A549 (cell line): ENCODE data around the gene UGT3A2. TPM values are rescaled to one million over a fixed set of nuclear protein-coding genes. Genes with fewer than 3 reads are reported as not detected.
"Not testable (repeated sequence)": the region's sequence is repeated elsewhere in the genome, so short reads cannot be mapped to it uniquely, and the experiment has no call there.

Experiments used
- ATAC-seq, 2 experiments: fragments of 200-7000 bp in 1 of 2; fragments of >200 bp in 1 of 2; cut with Nextera tagmentation in 1 of 2; cut with Tn5 transposase in 1 of 2; 3 replicates each; pipeline versions ENCODE4 v1.8.0 to v1.9.1; 2018 to 2020; ENCODE audit warnings: mild to moderate bottlenecking in 1 of 2, moderate library complexity in 1 of 2
- CTCF ChIA-PET: fragments of 300-600 bp; sonication (Branson Sonifier 250); formaldehyde crosslinking; extraction: SDS; loops from one replicate; lab custom pipeline; 2021; ENCODE audit warnings: antibody characterized with exemption, inconsistent platforms; lab: Yijun Ruan, JAX
- POLR2A ChIA-PET: fragments of 350-600 bp; formaldehyde crosslinking; extraction: SDS; loops from one replicate; lab custom pipeline; 2021; ENCODE audit warnings: antibody characterized with exemption, inconsistent platforms; lab: Yijun Ruan, JAX
- DNase-seq, 2 experiments: peaks; one replicate each; pipeline versions ENCODE4 v3.0.0 to v3.0.0-alpha.2; 2011 to 2016; ENCODE audit warnings: low read depth in 1 of 2, low spot score in 1 of 2
- FAIRE-seq: peaks from 2 replicates; lab custom pipeline; 2011; peaks lifted over from hg19 to GRCh38; lab: Jason Lieb, UNC
- H3K27ac ChIP-seq, 2 experiments: fragments of >200 bp; sonication (Bioruptor Twin); formaldehyde crosslinking; 3 replicates each; pipeline ENCODE4 v1.5.1; 2016 to 2017
- H3K4me1 ChIP-seq: fragments of >200 bp; sonication (Bioruptor Twin); formaldehyde crosslinking; 3 replicates; pipeline ENCODE4 v1.6.1; 2016
- H3K4me2 ChIP-seq: fragments of >200 bp; sonication (Bioruptor Twin); formaldehyde crosslinking; 3 replicates; pipeline ENCODE4 v1.6.1; 2016
- H3K4me3 ChIP-seq: fragments of >200 bp; sonication (Bioruptor Twin); formaldehyde crosslinking; 3 replicates; pipeline ENCODE4 v1.5.1; 2016
- H3K9me3 ChIP-seq: fragments of >200 bp; sonication (Bioruptor Twin); formaldehyde crosslinking; 3 replicates; pipeline ENCODE4 v1.6.1; 2016
- CBX2 ChIP-seq: fragments of 200-600 bp; sonication (generic); IDR thresholded peaks from 2 replicates; pipeline ENCODE4 v1.6.1; 2016; ENCODE audit warnings: low read depth, mild to moderate bottlenecking, borderline replicate concordance
- CBX8 ChIP-seq: fragments of 200-600 bp; sonication (generic); IDR thresholded peaks from 2 replicates; pipeline ENCODE4 v1.6.1; 2016
- ESRRA ChIP-seq: fragments of 150-350 bp; IDR thresholded peaks from 2 replicates; pipeline ENCODE4 v1.6.1; 2014; ENCODE audit warnings: mild to moderate bottlenecking, low read length, borderline replicate concordance
- JUNB ChIP-seq: fragments of >200 bp; sonication (Bioruptor Twin); formaldehyde crosslinking; IDR thresholded peaks from 2 replicates; pipeline ENCODE4 v1.6.1; 2016
- MAFK ChIP-seq: fragments of 450-650 bp; IDR thresholded peaks from 2 replicates; pipeline ENCODE4 v1.6.1; 2014; ENCODE audit not compliant: partially characterized antibody
- MAZ ChIP-seq: fragments of 150-350 bp; IDR thresholded peaks from 2 replicates; pipeline ENCODE4 v1.6.1; 2014; ENCODE audit warnings: antibody characterized with exemption, low read depth, low read length, borderline replicate concordance
- MYC ChIP-seq: IDR thresholded peaks from 2 replicates; pipeline ENCODE4 v1.6.1; 2012; ENCODE audit warnings: mild to moderate bottlenecking, inconsistent platforms, low read length, improper control_type of control experiment, borderline replicate concordance
- NPAS2 ChIP-seq: fragments of 250-450 bp; sonication (Bioruptor Pico); IDR thresholded peaks from 2 replicates; pipeline ENCODE4 v1.8.0; 2022; ENCODE audit warnings: mild to moderate bottlenecking, moderate library complexity, borderline replicate concordance
- RCOR1 ChIP-seq: fragments of 150-350 bp; IDR thresholded peaks from 2 replicates; pipeline ENCODE4 v1.6.1; 2014; ENCODE audit warnings: antibody characterized with exemption, low read length, low read depth
- ZC3H11A ChIP-seq: fragments of 450-650 bp; IDR thresholded peaks from 2 replicates; pipeline ENCODE4 v1.6.1; 2014; ENCODE audit warnings: antibody characterized with exemption, mild to moderate bottlenecking
- ZNF302 ChIP-seq: fragments of 250-450 bp; sonication (Bioruptor Pico); IDR thresholded peaks from 2 replicates; pipeline ENCODE4 v1.9.0; 2021; ENCODE audit warnings: inconsistent platforms, mild to moderate bottlenecking, moderate library complexity
- ZSCAN20 ChIP-seq: fragments of 250-450 bp; sonication (Bioruptor Pico); IDR thresholded peaks from 2 replicates; pipeline ENCODE4 v1.8.0; 2022; ENCODE audit warnings: mild to moderate bottlenecking, moderate library complexity
- WGBS: methylation state at CpG from one replicate; pipeline ENCODE4 v1.1.6; 2017; ENCODE audit errors: missing lambda C conversion rate; 5-methylcytosine and 5-hydroxymethylcytosine counted together
- polyA plus RNA-seq, 4 experiments: library from polyadenylated mRNA; depleted of rRNA in 3 of 4; stranded (reverse); fragments of >200 nt; fragmentation: RNase III in 1 of 4; extraction: RNeasy Plus Mini Kit Qiagen cat#74134 plus additional on column Dnase treatment in 1 of 4; gene quantifications; 2 replicates in 3 of 4; 3 replicates in 1 of 4; pipeline ENCODE4 v1.2.3, GENCODE V29; 2011 to 2017
- TF ChIP-seq, protein P1 (sequence below): IDR thresholded peaks from 2 replicates; pipeline ENCODE4 v1.6.1; 2012
- TF ChIP-seq, protein P2 (sequence below): fragments of >200 bp; sonication (Bioruptor Twin); formaldehyde crosslinking; IDR thresholded peaks from 3 replicates; pipeline ENCODE4 v1.5.1; 2016
- TF ChIP-seq, protein P3 (sequence below): fragments of 200-600 bp; sonication (generic); IDR thresholded peaks from 2 replicates; pipeline ENCODE4 v1.6.1; 2016; ENCODE audit warnings: antibody characterized with exemption, mild to moderate bottlenecking, moderate library complexity
- TF ChIP-seq, protein P4 (sequence below): fragments of >200 bp; sonication (Bioruptor Twin); formaldehyde crosslinking; IDR thresholded peaks from 3 replicates; pipeline ENCODE4 v1.6.1; 2016
- TF ChIP-seq, protein P5 (sequence below): IDR thresholded peaks from 2 replicates; pipeline ENCODE4 v1.6.1; 2012

The UGT3A2 gene
- polyA plus RNA-seq, 2 of the 4 experiments (the other 2 are of a cell fraction), result not detected

DNA sequence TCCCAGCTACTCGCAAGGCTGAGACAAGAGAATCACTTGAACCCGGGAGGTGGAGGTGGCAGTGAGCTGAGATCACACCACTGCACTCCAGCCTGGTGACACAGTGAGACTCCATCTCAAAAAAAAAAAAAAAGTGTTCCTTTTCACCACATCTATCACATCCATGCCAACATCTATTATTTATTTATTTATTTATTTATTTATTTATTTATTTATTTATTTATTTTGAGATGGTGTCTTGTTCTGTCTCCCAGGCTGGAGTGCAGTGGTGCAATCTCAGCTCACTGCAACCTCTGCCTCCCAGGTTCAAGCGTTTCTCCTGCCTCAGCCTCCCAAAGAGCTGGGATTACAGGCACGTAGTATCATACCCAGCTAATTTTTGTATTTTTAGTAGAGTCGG lies 47.1 kb downstream of the UGT3A2 start:
- H3K4me2 ChIP-seq, H3K4me1 ChIP-seq, POLR2A ChIA-PET, ATAC-seq, H3K9me3 ChIP-seq, DNase-seq, FAIRE-seq, H3K27ac ChIP-seq, H3K4me3 ChIP-seq: not testable (repeated sequence)
- 23% methylated on average over 5 of the region's 5 CpGs for WGBS
- TF ChIP-seq ZC3H11A, result peak; percentile 73
- CTCF ChIA-PET, result interaction anchor here (0.8 kb wide), 1 partner anchor 17 kb away, joined by 3 read pairs; no protein-coding TSS in a partner anchor

DNA sequence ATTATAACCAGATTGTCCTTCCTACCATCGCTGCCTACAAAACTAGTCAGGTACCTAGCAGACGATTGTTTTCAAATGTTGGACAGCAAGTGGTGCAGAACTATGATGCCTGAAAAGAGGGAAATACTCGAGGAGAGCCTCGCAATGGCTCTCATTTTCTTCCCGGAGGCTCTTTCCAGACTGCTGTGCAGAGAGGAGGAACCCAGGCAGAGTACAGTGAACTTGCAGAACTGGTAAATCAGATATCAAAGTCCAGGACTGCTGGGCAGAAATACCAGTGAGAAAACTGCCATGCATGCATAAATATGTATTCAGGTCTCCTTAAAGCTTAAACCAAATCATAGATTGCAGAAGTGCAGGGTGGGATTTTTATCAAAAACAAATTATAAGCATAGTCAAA lies 49.1 kb downstream of the UGT3A2 start:
- CTCF ChIA-PET, result no interaction called here
- 8% methylated on average over 5 of the region's 5 CpGs for WGBS
- H3K27ac ChIP-seq, result no peak overlapping the region
- H3K4me3 ChIP-seq, result no peak overlapping the region
- no peak overlapping the region for H3K4me2 ChIP-seq
- DNase-seq, result no peak
- H3K9me3 ChIP-seq, result no peaks in the 10 kb centered on the region
- H3K4me1 ChIP-seq, result no peaks in the 10 kb centered on the region
- TF ChIP-seq CBX2, result no peak
- TF ChIP-seq, protein P1, sequence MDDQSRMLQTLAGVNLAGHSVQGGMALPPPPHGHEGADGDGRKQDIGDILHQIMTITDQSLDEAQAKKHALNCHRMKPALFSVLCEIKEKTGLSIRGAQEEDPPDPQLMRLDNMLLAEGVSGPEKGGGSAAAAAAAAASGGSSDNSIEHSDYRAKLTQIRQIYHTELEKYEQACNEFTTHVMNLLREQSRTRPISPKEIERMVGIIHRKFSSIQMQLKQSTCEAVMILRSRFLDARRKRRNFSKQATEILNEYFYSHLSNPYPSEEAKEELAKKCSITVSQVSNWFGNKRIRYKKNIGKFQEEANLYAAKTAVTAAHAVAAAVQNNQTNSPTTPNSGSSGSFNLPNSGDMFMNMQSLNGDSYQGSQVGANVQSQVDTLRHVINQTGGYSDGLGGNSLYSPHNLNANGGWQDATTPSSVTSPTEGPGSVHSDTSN, result no peak
- TF ChIP-seq, protein P2, sequence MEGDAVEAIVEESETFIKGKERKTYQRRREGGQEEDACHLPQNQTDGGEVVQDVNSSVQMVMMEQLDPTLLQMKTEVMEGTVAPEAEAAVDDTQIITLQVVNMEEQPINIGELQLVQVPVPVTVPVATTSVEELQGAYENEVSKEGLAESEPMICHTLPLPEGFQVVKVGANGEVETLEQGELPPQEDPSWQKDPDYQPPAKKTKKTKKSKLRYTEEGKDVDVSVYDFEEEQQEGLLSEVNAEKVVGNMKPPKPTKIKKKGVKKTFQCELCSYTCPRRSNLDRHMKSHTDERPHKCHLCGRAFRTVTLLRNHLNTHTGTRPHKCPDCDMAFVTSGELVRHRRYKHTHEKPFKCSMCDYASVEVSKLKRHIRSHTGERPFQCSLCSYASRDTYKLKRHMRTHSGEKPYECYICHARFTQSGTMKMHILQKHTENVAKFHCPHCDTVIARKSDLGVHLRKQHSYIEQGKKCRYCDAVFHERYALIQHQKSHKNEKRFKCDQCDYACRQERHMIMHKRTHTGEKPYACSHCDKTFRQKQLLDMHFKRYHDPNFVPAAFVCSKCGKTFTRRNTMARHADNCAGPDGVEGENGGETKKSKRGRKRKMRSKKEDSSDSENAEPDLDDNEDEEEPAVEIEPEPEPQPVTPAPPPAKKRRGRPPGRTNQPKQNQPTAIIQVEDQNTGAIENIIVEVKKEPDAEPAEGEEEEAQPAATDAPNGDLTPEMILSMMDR, result no peak
- TF ChIP-seq ZSCAN20, result no peak
- TF ChIP-seq, protein P3, sequence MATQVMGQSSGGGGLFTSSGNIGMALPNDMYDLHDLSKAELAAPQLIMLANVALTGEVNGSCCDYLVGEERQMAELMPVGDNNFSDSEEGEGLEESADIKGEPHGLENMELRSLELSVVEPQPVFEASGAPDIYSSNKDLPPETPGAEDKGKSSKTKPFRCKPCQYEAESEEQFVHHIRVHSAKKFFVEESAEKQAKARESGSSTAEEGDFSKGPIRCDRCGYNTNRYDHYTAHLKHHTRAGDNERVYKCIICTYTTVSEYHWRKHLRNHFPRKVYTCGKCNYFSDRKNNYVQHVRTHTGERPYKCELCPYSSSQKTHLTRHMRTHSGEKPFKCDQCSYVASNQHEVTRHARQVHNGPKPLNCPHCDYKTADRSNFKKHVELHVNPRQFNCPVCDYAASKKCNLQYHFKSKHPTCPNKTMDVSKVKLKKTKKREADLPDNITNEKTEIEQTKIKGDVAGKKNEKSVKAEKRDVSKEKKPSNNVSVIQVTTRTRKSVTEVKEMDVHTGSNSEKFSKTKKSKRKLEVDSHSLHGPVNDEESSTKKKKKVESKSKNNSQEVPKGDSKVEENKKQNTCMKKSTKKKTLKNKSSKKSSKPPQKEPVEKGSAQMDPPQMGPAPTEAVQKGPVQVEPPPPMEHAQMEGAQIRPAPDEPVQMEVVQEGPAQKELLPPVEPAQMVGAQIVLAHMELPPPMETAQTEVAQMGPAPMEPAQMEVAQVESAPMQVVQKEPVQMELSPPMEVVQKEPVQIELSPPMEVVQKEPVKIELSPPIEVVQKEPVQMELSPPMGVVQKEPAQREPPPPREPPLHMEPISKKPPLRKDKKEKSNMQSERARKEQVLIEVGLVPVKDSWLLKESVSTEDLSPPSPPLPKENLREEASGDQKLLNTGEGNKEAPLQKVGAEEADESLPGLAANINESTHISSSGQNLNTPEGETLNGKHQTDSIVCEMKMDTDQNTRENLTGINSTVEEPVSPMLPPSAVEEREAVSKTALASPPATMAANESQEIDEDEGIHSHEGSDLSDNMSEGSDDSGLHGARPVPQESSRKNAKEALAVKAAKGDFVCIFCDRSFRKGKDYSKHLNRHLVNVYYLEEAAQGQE, result no peak
- TF ChIP-seq ZC3H11A, result no peak
- TF ChIP-seq CBX8, result no peak
- no peak for TF ChIP-seq RCOR1
- TF ChIP-seq ZNF302 (CRISPR knock-in tag), result no peak
- TF ChIP-seq, protein P4, sequence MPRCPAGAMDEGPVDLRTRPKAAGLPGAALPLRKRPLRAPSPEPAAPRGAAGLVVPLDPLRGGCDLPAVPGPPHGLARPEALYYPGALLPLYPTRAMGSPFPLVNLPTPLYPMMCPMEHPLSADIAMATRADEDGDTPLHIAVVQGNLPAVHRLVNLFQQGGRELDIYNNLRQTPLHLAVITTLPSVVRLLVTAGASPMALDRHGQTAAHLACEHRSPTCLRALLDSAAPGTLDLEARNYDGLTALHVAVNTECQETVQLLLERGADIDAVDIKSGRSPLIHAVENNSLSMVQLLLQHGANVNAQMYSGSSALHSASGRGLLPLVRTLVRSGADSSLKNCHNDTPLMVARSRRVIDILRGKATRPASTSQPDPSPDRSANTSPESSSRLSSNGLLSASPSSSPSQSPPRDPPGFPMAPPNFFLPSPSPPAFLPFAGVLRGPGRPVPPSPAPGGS, result no peak
- no peak for TF ChIP-seq ESRRA
- TF ChIP-seq MYC, result no peak
- TF ChIP-seq, protein P5, sequence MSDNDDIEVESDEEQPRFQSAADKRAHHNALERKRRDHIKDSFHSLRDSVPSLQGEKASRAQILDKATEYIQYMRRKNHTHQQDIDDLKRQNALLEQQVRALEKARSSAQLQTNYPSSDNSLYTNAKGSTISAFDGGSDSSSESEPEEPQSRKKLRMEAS, result no peak
- TF ChIP-seq MAFK, result no peak
- no peak for TF ChIP-seq JUNB
- no peak for ATAC-seq
- no peak for FAIRE-seq
- POLR2A ChIA-PET, result no interaction called here

DNA sequence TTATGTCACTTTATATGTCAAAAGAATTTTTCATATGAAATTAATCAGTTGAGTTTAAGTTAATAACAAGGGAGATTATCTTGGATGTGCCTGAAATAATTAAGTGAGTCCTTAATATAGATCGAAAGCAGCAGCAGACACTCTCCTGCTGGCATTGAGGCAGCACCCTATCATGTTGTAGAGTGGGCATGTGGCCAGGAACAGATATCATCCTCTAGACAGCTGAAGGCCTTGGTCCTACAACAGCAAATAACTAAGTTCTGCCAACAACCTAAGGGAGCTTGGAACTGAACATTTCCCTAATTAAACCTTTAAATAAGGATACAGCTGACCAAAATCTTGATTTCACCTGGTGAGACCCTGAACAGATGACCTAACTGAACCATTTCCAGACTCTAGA lies 49.7 kb downstream of the UGT3A2 start:
- FAIRE-seq, result no peak
- Histone ChIP-seq H3K4me1 (no peaks in the 10 kb centered on the region), H3K9me3 (no peaks in the 10 kb centered on the region), H3K4me2 (no peak overlapping the region), H3K27ac (no peak overlapping the region), H3K4me3 (no peak overlapping the region)
- ATAC-seq, result no peak
- CTCF ChIA-PET, result no interaction called here
- 0% methylated on average over 1 of the region's 1 CpG for WGBS
- TF ChIP-seq MAZ (no peak), NPAS2 (CRISPR knock-in tag) (no peak)
- DNase-seq, result no peak
- POLR2A ChIA-PET, result no interaction called here
